ENCODE data around the gene CHCHD6. TPM values are rescaled to one million over a fixed set of nuclear protein-coding genes. Genes with fewer than 3 reads are reported as not detected.
A peak's percentile ranks its signal among the peaks of the same experiment; 100 is the strongest.

The CHCHD6 gene
- total and polyA plus RNA-seq, 2 experiments from 2014 or later: 15.8 to 21.4 TPM

DNA sequence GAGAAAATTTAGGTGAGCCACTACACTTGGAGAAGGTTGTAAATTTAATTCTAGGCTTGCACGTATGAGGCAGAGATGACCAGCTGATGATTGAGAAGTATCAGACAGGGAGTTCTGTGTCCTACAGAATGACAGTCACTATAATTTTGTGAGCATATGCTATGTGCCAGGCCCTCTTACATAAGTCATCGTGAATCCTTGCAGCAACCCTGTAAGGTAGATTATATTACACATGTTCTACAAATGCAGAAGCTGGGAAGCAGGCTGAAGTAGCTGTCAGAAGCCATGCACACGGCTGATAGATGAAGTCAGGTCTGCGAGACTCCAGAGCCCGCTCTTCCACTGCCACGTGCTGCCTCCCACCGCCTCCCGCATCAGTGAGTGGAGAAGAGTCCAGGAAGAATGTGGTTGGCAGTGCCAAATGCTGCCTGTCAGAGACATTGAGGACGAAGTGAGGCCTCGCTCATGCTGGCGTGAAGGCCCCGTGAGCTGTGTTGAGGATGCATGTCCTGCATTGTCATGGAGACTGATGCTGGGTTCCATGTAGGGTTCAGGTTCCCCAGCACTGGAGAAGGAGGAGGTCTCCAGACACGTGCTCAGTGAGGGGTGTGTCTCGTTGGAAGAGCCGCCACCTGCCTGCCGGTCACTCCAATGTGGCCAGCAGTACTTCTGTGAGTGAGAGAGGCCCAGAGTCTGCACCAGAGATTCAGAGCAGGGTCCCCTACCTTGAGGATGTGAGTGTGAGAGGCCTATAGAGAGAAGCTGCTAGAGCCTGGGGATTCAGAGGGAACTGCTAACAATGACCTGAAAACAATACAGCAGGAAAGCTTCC lies 155.6 kb downstream of the CHCHD6 start:
- no peak overlapping the region for H3K4me2 ChIP-seq (ENCODE audit: unreplicated experiment)
- TF ChIP-seq EZH2phosphoT487 (IDR thresholded peaks at IDR 0.05; ENCODE audit: insufficient read depth, low read depth) (no peak), EZH2 (IDR thresholded peaks at IDR 0.05; ENCODE audit: insufficient read depth, poor library complexity, severe bottlenecking) (no peak)
- in situ Hi-C loops (cut with MboI): no loop called here

DNA sequence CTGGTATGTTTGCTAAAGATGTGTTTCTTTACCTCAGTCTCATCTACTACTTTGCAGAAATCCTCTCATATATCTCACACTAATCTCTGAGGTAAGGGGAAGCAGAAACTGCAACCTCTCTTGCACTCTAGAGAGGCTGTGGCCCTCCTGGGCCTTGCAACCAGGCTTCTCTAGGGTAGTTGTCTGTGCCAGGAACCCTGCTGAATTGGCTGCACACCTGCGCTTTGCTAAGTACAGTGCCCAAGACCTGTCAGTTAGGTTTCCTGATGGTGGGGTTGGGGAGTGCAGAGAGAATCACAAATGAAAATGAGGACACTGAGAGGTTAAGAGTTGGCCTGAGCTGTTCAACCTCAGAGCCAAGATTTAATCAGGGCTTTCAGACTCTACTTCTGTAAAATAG lies 161.7 kb downstream of the CHCHD6 start:
- Histone ChIP-seq H3K27ac (no peak overlapping the region), H3K9me3 (ENCODE audit: low read depth) (no peaks in the 10 kb centered on the region), H3K4me2 (ENCODE audit: unreplicated experiment) (no peak overlapping the region), H3K4me1 (ENCODE audit: insufficient read depth) (no peaks in the 10 kb centered on the region), H2AFZ (no peak overlapping the region), H3K9me2 (ENCODE audit: insufficient read depth) (no peaks in the 10 kb centered on the region), H3K79me2 (ENCODE audit: insufficient read depth) (no peaks in the 10 kb centered on the region), H3K4me3 (no peak overlapping the region), H3F3A (ENCODE audit: insufficient read depth) (no peaks in the 10 kb centered on the region), H3K27me3 (replicated peaks; ENCODE audit: insufficient read depth) (no peaks in the 10 kb centered on the region), H3K9ac (no peak overlapping the region), H4K20me1 (ENCODE audit: insufficient read depth) (no peaks in the 10 kb centered on the region), H3K36me3 (ENCODE audit: low read depth) (no peaks in the 10 kb centered on the region)
- WGBS, 2 experiments (ENCODE audit: low coverage in 1 of 2, low lambda C conversion rate in 2 of 2, missing lambda C conversion rate in 2 of 2): 95% methylated on average over 1 of the region's 1 CpG
- TF ChIP-seq EZH2 (IDR thresholded peaks at IDR 0.05; ENCODE audit: insufficient read depth, poor library complexity, severe bottlenecking) (no peak), EZH2phosphoT487 (IDR thresholded peaks at IDR 0.05; ENCODE audit: insufficient read depth, low read depth) (no peak)
- in situ Hi-C loops (cut with MboI): no loop called here
- DNase-seq: no peak

More for the DNA sequence above, 155.6 kb downstream of the CHCHD6 start:
- Histone ChIP-seq H3K36me3 (ENCODE audit: low read depth) (no peaks in the 10 kb centered on the region), H3K9ac (no peak overlapping the region), H3K27me3 (replicated peaks; ENCODE audit: insufficient read depth) (no peaks in the 10 kb centered on the region), H3K4me3 (no peak overlapping the region), H3K9me3 (ENCODE audit: low read depth) (no peaks in the 10 kb centered on the region), H3K4me1 (ENCODE audit: insufficient read depth) (peaks cover 6% of the 10 kb centered on the region; the same call in 1 of the 2 replicates), H4K20me1 (ENCODE audit: insufficient read depth) (no peaks in the 10 kb centered on the region), H3K79me2 (ENCODE audit: insufficient read depth) (no peaks in the 10 kb centered on the region), H2AFZ (no peak overlapping the region), H3F3A (ENCODE audit: insufficient read depth) (no peaks in the 10 kb centered on the region), H3K9me2 (ENCODE audit: insufficient read depth) (no peaks in the 10 kb centered on the region), H3K27ac (peak overlapping the region; percentile 26; the same call in 1 of the 2 replicates)
- WGBS, 2 experiments (ENCODE audit: low coverage in 1 of 2, low lambda C conversion rate in 2 of 2, missing lambda C conversion rate in 2 of 2): 92% methylated on average over 16 of the region's 16 CpGs
- DNase-seq: peak; percentile 4

DNA sequence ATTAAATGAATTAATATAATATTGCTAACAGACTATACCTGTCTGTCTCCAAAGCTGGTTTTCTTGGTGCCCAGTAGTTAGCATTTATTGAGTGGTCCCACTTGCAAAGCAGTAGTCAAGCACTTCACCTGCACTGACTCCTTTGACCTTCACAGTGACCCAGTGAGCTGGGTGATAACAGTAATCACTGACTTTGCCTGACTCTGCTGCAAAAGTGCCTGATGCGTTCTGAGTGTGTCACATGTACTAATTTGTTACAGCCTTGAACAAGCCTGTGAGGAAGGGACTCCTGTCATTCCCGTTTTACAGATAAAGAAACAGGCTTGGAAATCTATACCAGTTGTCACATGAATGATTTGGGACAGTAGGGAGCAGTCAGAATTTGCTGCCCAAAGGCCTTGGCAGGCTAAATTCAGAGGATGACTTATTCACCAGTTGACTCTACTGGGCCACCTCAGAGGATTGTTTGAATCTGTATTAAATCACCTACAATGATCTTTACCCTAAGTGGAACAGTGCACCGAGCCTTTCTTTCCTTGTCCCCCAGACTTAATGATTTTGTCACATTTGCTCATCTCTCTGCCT lies 162.2 kb downstream of the CHCHD6 start:
- no peaks in the 10 kb centered on the region for H3K9me2 ChIP-seq (ENCODE audit: insufficient read depth)
- no peak for DNase-seq

DNA sequence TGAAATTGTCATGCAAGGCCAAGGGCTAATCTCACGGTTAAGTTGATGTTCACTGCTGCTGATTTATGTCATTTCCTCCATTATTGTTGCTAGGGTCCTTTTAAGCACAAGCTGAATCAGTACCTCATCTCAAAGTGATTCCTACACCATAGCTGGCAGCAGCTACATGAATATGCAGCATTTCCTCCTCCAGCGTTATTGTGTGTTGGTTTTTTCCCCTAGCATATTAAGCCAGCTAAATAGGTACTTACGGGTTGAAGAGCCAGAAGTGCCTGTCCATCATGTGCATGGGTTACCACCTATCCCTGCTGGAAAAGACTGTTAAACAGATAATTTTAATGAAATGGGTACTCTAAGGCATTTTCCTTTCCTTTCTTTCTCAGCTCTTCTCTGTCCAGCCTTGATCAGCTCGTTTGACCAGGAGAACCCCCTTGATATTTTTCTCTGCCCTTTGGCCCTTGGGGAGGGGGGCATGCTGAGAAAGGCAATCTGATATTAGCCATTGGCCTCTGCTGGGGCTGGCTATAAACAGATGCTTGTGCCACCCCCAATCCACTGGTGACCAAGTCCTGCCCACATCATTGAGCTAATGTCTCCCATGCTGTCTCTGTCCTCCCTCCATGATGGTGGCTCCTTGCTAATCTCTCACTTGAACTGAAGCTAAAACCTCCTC lies 163.3 kb downstream of the CHCHD6 start:
- Histone ChIP-seq H3K9me3 (ENCODE audit: low read depth) (no peaks in the 10 kb centered on the region), H3K9ac (no peak overlapping the region), H3K27ac (no peak overlapping the region), H3K36me3 (ENCODE audit: low read depth) (no peaks in the 10 kb centered on the region), H3K79me2 (ENCODE audit: insufficient read depth) (no peaks in the 10 kb centered on the region), H3F3A (ENCODE audit: insufficient read depth) (no peaks in the 10 kb centered on the region), H3K4me2 (ENCODE audit: unreplicated experiment) (no peak overlapping the region), H2AFZ (no peak overlapping the region), H3K4me1 (ENCODE audit: insufficient read depth) (no peaks in the 10 kb centered on the region), H3K9me2 (ENCODE audit: insufficient read depth) (no peaks in the 10 kb centered on the region), H3K4me3 (no peak overlapping the region), H4K20me1 (ENCODE audit: insufficient read depth) (no peaks in the 10 kb centered on the region), H3K27me3 (replicated peaks; ENCODE audit: insufficient read depth) (no peaks in the 10 kb centered on the region)
- whole genome bisulfite sequencing, 2 experiments (ENCODE audit: low coverage in 1 of 2, low lambda C conversion rate in 2 of 2, missing lambda C conversion rate in 2 of 2): 55 to 59% methylated on average over 4 of the region's 4 CpGs
- in situ Hi-C loops (cut with MboI): no loop called here
- DNase-seq: no peak
- TF ChIP-seq EZH2phosphoT487 (IDR thresholded peaks at IDR 0.05; ENCODE audit: insufficient read depth, low read depth) (no peak), EZH2 (IDR thresholded peaks at IDR 0.05; ENCODE audit: insufficient read depth, poor library complexity, severe bottlenecking) (no peak)

More for the DNA sequence above, 162.2 kb downstream of the CHCHD6 start:
- Histone ChIP-seq H3F3A (ENCODE audit: insufficient read depth) (no peaks in the 10 kb centered on the region), H3K27ac (no peak overlapping the region), H3K4me3 (no peak overlapping the region), H2AFZ (no peak overlapping the region), H3K27me3 (replicated peaks; ENCODE audit: insufficient read depth) (no peaks in the 10 kb centered on the region), H3K9ac (no peak overlapping the region), H3K79me2 (ENCODE audit: insufficient read depth) (no peaks in the 10 kb centered on the region), H4K20me1 (ENCODE audit: insufficient read depth) (no peaks in the 10 kb centered on the region), H3K4me2 (ENCODE audit: unreplicated experiment) (no peak overlapping the region), H3K4me1 (ENCODE audit: insufficient read depth) (no peaks in the 10 kb centered on the region), H3K36me3 (ENCODE audit: low read depth) (no peaks in the 10 kb centered on the region), H3K9me3 (ENCODE audit: low read depth) (no peaks in the 10 kb centered on the region)
- WGBS, 2 experiments (ENCODE audit: low coverage in 1 of 2, low lambda C conversion rate in 2 of 2, missing lambda C conversion rate in 2 of 2): 66 to 71% methylated on average over 3 of the region's 3 CpGs
- in situ Hi-C loops (cut with MboI): no loop called here
- TF ChIP-seq EZH2 (IDR thresholded peaks at IDR 0.05; ENCODE audit: insufficient read depth, poor library complexity, severe bottlenecking) (no peak), EZH2phosphoT487 (IDR thresholded peaks at IDR 0.05; ENCODE audit: insufficient read depth, low read depth) (no peak)
